Measurements from ENCODE around the gene OR52A1.

The OR52A1 gene

GRCh38 chr11:5136261-5136660 lies 18.3 kb downstream of the OR52A1 start:
- ChIA-PET POLR2A (no interaction called here), CTCF (no interaction called here)
- no peak for TF ChIP-seq CTCF (IDR thresholded peaks at IDR 0.05; ENCODE audit: insufficient read depth, low read length, missing control alignments)
- DNase-seq (ENCODE audit: low read depth, low spot score): no peak
- H3K4me3 ChIP-seq (ENCODE audit: low read depth, low read length): no peak overlapping the region

GRCh38 chr11:5131584-5132335 lies 22.8 kb downstream of the OR52A1 start:
- no peak for DNase-seq (ENCODE audit: low read depth, low spot score)
- H3K4me3 ChIP-seq (ENCODE audit: low read depth, low read length): no peak overlapping the region
- no peak for TF ChIP-seq CTCF (IDR thresholded peaks at IDR 0.05; ENCODE audit: insufficient read depth, low read length, missing control alignments)
- POLR2A ChIA-PET: no interaction called here
- CTCF ChIA-PET: no interaction called here

GRCh38 chr11:5129457-5129877 lies 25.1 kb downstream of the OR52A1 start:
- no peak for TF ChIP-seq CTCF (IDR thresholded peaks at IDR 0.05; ENCODE audit: insufficient read depth, low read length, missing control alignments)
- H3K4me3 ChIP-seq (ENCODE audit: low read depth, low read length): no peak overlapping the region
- ChIA-PET POLR2A (no interaction called here), CTCF (interaction anchor here (1.3 kb wide), 1 partner anchor 241 kb away, joined by 6 read pairs; no protein-coding TSS in a partner anchor)
- no peak for DNase-seq (ENCODE audit: low read depth, low spot score)

- POLR2A ChIA-PET: no interaction called here
- CTCF ChIA-PET: interaction anchor here (0.8 to 4.1 kb wide), 14 partner anchors 11 to 498 kb away, joined by 3 to 56 read pairs (median 5); partner anchors contain the start of genes OR51M1 and OR52A5
- DNase-seq (ENCODE audit: low read depth, low spot score): no peak
- H3K4me3 ChIP-seq (ENCODE audit: low read depth, low read length): no peak overlapping the region
- TF ChIP-seq CTCF (IDR thresholded peaks at IDR 0.05; ENCODE audit: insufficient read depth, low read length, missing control alignments): no peak
Observed at GRCh38 chr11:5124891-5125620, 29.5 kb downstream of the OR52A1 start.

GRCh38 chr11:5123802-5124521 lies 30.6 kb downstream of the OR52A1 start:
- H3K4me3 ChIP-seq (ENCODE audit: low read depth, low read length): no peak overlapping the region
- peak; percentile 78 for TF ChIP-seq CTCF (IDR thresholded peaks at IDR 0.05; ENCODE audit: insufficient read depth, low read length, missing control alignments)
- POLR2A ChIA-PET: no interaction called here
- DNase-seq (ENCODE audit: low read depth, low spot score): peak; percentile 28
- CTCF ChIA-PET: interaction anchor here (0.5 to 4.1 kb wide), 19 partner anchors 10 to 1820 kb away, joined by 3 to 56 read pairs (median 3); partner anchors contain the start of genes OR51D1, OR51M1 and OR52A5

Data from AG04449 (cell line).